Measurements from ENCODE around the gene ALDH5A1. TPM values are rescaled to one million over a fixed set of nuclear protein-coding genes. Genes with fewer than 3 reads are reported as not detected.
A peak's percentile ranks its signal among the peaks of the same experiment; 100 is the strongest.
"Not testable (repeated sequence)": the region's sequence is repeated elsewhere in the genome, so short reads cannot be mapped to it uniquely, and the experiment has no call there.

ALDH5A1 gene
- total and polyA plus RNA-seq, 5 donors from 2014 or later = 4.7 to 14.9 (median 9.8) TPM

- no peak overlapping the region for H3K27ac ChIP-seq (ENCODE audit: insufficient read depth, low read length, poor library complexity, severe bottlenecking)
- H3K36me3 ChIP-seq (ENCODE audit: control insufficient read depth, insufficient read depth, low read length) = peaks cover 7% of the 10 kb centered on the region
- H3K4me3 ChIP-seq (ENCODE audit: low read depth, low read length) = no peak overlapping the region
- H3K4me1 Mint-ChIP-seq = peaks cover 0 to 17% (median 7%) of the 10 kb centered on the region in 4 donors
- H3K9me3 ChIP-seq (ENCODE audit: control insufficient read depth in 2 of 2, low read length in 2 of 2) = no peaks in the 10 kb centered on the region
- ATAC-seq (ENCODE audit: low read depth in 2 of 2) (no peak), DNase-seq (no peak)
- no peaks in the 10 kb centered on the region for H3K27me3 ChIP-seq (ENCODE audit: control insufficient read depth, insufficient read depth, low read length)
- H3K4me1 ChIP-seq (ENCODE audit: control insufficient read depth, insufficient read depth, low read length, poor library complexity, severe bottlenecking) = no peaks in the 10 kb centered on the region
- peak overlapping the region in 1 of 3 donors; percentile 21 for H3K27ac Mint-ChIP-seq
- no peak overlapping the region for H3K4me3 Mint-ChIP-seq
- peaks cover 0 to 2% (median 0%) of the 10 kb centered on the region in 7 donors for H3K9me3 Mint-ChIP-seq
- H3K27me3 Mint-ChIP-seq = no peaks in the 10 kb centered on the region
- peaks cover 42% of the 10 kb centered on the region for H3K36me3 Mint-ChIP-seq
These were observed 7.1 kb downstream of the ALDH5A1 start for GRCh38 chr6:24501914-24502313.

GRCh38 chr6:24504287-24504648, 9.5 kb downstream of the ALDH5A1 start:
- H3K4me1 ChIP-seq (ENCODE audit: control insufficient read depth, insufficient read depth, low read length, poor library complexity, severe bottlenecking) = no peaks in the 10 kb centered on the region
- peaks cover 7% of the 10 kb centered on the region for H3K36me3 ChIP-seq (ENCODE audit: control insufficient read depth, insufficient read depth, low read length)
- no peak for DNase-seq
- H3K4me3 ChIP-seq (ENCODE audit: low read depth, low read length) = no peak overlapping the region
- H3K4me3 Mint-ChIP-seq = no peak overlapping the region
- no peak for ATAC-seq (ENCODE audit: low read depth in 2 of 2)
- H3K4me1 Mint-ChIP-seq = peaks cover 0 to 19% (median under 1%) of the 10 kb centered on the region in 4 donors
- no peaks in the 10 kb centered on the region for H3K27me3 ChIP-seq (ENCODE audit: control insufficient read depth, insufficient read depth, low read length)
- H3K36me3 Mint-ChIP-seq = peaks cover 55% of the 10 kb centered on the region
- H3K9me3 Mint-ChIP-seq = peaks cover 0 to 6% (median 0%) of the 10 kb centered on the region in 7 donors
- H3K27ac ChIP-seq (ENCODE audit: insufficient read depth, low read length, poor library complexity, severe bottlenecking) = no peak overlapping the region
- no peaks in the 10 kb centered on the region for H3K9me3 ChIP-seq (ENCODE audit: control insufficient read depth in 2 of 2, low read length in 2 of 2)
- H3K27ac Mint-ChIP-seq = no peak overlapping the region
- no peaks in the 10 kb centered on the region for H3K27me3 Mint-ChIP-seq

GRCh38 chr6:24504649-24505586, 10.1 kb downstream of the ALDH5A1 start:
- DNase-seq (no peak), ATAC-seq (ENCODE audit: low read depth in 2 of 2) (no peak)
- H3K4me1 Mint-ChIP-seq = peaks cover 0 to 23% (median 3%) of the 10 kb centered on the region in 4 donors
- no peak overlapping the region for H3K4me3 Mint-ChIP-seq
- Histone ChIP-seq H3K4me1 (ENCODE audit: control insufficient read depth, insufficient read depth, low read length, poor library complexity, severe bottlenecking) (no peaks in the 10 kb centered on the region), H3K27ac (ENCODE audit: insufficient read depth, low read length, poor library complexity, severe bottlenecking) (no peak overlapping the region), H3K36me3 (ENCODE audit: control insufficient read depth, insufficient read depth, low read length) (peaks cover 7% of the 10 kb centered on the region), H3K9me3 (ENCODE audit: control insufficient read depth in 2 of 2, low read length in 2 of 2) (no peaks in the 10 kb centered on the region), H3K27me3 (ENCODE audit: control insufficient read depth, insufficient read depth, low read length) (no peaks in the 10 kb centered on the region), H3K4me3 (ENCODE audit: low read depth, low read length) (no peak overlapping the region)
- no peaks in the 10 kb centered on the region for H3K27me3 Mint-ChIP-seq
- peak overlapping the region in 1 of 3 donors; percentile 67 for H3K27ac Mint-ChIP-seq
- H3K36me3 Mint-ChIP-seq = peaks cover 61% of the 10 kb centered on the region
- peaks cover 0 to 6% (median 0%) of the 10 kb centered on the region in 7 donors for H3K9me3 Mint-ChIP-seq

GRCh38 chr6:24506814-24507520, 12.2 kb downstream of the ALDH5A1 start:
- peaks cover 75% of the 10 kb centered on the region for H3K36me3 Mint-ChIP-seq
- ATAC-seq (ENCODE audit: low read depth in 2 of 2) = no peak
- H3K27me3 Mint-ChIP-seq = no peaks in the 10 kb centered on the region
- DNase-seq = no peak
- no peak overlapping the region for H3K27ac ChIP-seq (ENCODE audit: insufficient read depth, low read length, poor library complexity, severe bottlenecking)
- no peak overlapping the region for H3K27ac Mint-ChIP-seq
- no peaks in the 10 kb centered on the region for H3K27me3 ChIP-seq (ENCODE audit: control insufficient read depth, insufficient read depth, low read length)
- peaks cover 0 to 15% (median 5%) of the 10 kb centered on the region in 4 donors for H3K4me1 Mint-ChIP-seq
- H3K4me1 ChIP-seq (ENCODE audit: control insufficient read depth, insufficient read depth, low read length, poor library complexity, severe bottlenecking) = no peaks in the 10 kb centered on the region
- peaks cover 7% of the 10 kb centered on the region for H3K36me3 ChIP-seq (ENCODE audit: control insufficient read depth, insufficient read depth, low read length)
- peaks cover 0 to 6% (median 0%) of the 10 kb centered on the region in 7 donors for H3K9me3 Mint-ChIP-seq
- no peaks in the 10 kb centered on the region for H3K9me3 ChIP-seq (ENCODE audit: control insufficient read depth in 2 of 2, low read length in 2 of 2)
- H3K4me3 ChIP-seq (ENCODE audit: low read depth, low read length) = no peak overlapping the region
- H3K4me3 Mint-ChIP-seq = no peak overlapping the region

- H3K27me3 ChIP-seq (ENCODE audit: control insufficient read depth, insufficient read depth, low read length); H3K27ac Mint-ChIP-seq; ATAC-seq (ENCODE audit: low read depth in 2 of 2); H3K4me1 ChIP-seq (ENCODE audit: control insufficient read depth, insufficient read depth, low read length, poor library complexity, severe bottlenecking); H3K4me3 Mint-ChIP-seq; H3K9me3 ChIP-seq (ENCODE audit: control insufficient read depth in 2 of 2, low read length in 2 of 2); H3K4me3 ChIP-seq (ENCODE audit: low read depth, low read length); H3K9me3 Mint-ChIP-seq; H3K36me3 ChIP-seq (ENCODE audit: control insufficient read depth, insufficient read depth, low read length); H3K27ac ChIP-seq (ENCODE audit: insufficient read depth, low read length, poor library complexity, severe bottlenecking); H3K27me3 Mint-ChIP-seq; DNase-seq: not testable (repeated sequence)
- Mint-ChIP-seq H3K4me1 (peaks cover 2 to 15% (median 5%) of the 10 kb centered on the region in 4 donors), H3K36me3 (peaks cover 63% of the 10 kb centered on the region)
These were observed 17.2 kb downstream of the ALDH5A1 start for GRCh38 chr6:24511976-24512375.

- no peaks in the 10 kb centered on the region for H3K27me3 Mint-ChIP-seq
- H3K27me3 ChIP-seq (ENCODE audit: control insufficient read depth, insufficient read depth, low read length) = no peaks in the 10 kb centered on the region
- no peaks in the 10 kb centered on the region for H3K9me3 ChIP-seq (ENCODE audit: control insufficient read depth in 2 of 2, low read length in 2 of 2)
- H3K4me1 ChIP-seq (ENCODE audit: control insufficient read depth, insufficient read depth, low read length, poor library complexity, severe bottlenecking) = no peaks in the 10 kb centered on the region
- H3K4me3 ChIP-seq (ENCODE audit: low read depth, low read length) = no peak overlapping the region
- peaks cover 0 to 3% (median 0%) of the 10 kb centered on the region in 7 donors for H3K9me3 Mint-ChIP-seq
- DNase-seq = no peak
- H3K36me3 ChIP-seq (ENCODE audit: control insufficient read depth, insufficient read depth, low read length) = peaks cover 12% of the 10 kb centered on the region
- H3K4me3 Mint-ChIP-seq = no peak overlapping the region
- peaks cover 2 to 12% (median 5%) of the 10 kb centered on the region in 4 donors for H3K4me1 Mint-ChIP-seq
- peaks cover 57% of the 10 kb centered on the region for H3K36me3 Mint-ChIP-seq
- no peak for ATAC-seq (ENCODE audit: low read depth in 2 of 2)
- peak overlapping the region in 2 of 3 donors; percentile 3 to 16 for H3K27ac Mint-ChIP-seq
- H3K27ac ChIP-seq (ENCODE audit: insufficient read depth, low read length, poor library complexity, severe bottlenecking) = no peak overlapping the region
These were observed 18.8 kb downstream of the ALDH5A1 start for GRCh38 chr6:24513602-24514001.

GRCh38 chr6:24517659-24518543, 23.1 kb downstream of the ALDH5A1 start:
- DNase-seq (no peak), ATAC-seq (ENCODE audit: low read depth in 2 of 2) (peak; percentile 10 to 37)
- Histone ChIP-seq H3K4me3 (ENCODE audit: low read depth, low read length) (no peak overlapping the region), H3K4me1 (ENCODE audit: control insufficient read depth, insufficient read depth, low read length, poor library complexity, severe bottlenecking) (no peaks in the 10 kb centered on the region), H3K27me3 (ENCODE audit: control insufficient read depth, insufficient read depth, low read length) (no peaks in the 10 kb centered on the region), H3K36me3 (ENCODE audit: control insufficient read depth, insufficient read depth, low read length) (peaks cover 12% of the 10 kb centered on the region), H3K9me3 (ENCODE audit: control insufficient read depth in 2 of 2, low read length in 2 of 2) (no peaks in the 10 kb centered on the region), H3K27ac (ENCODE audit: insufficient read depth, low read length, poor library complexity, severe bottlenecking) (no peak overlapping the region)
- Mint-ChIP-seq H3K36me3 (peaks cover 27% of the 10 kb centered on the region), H3K4me3 (no peak overlapping the region), H3K4me1 (peaks cover 0 to 4% (median 1%) of the 10 kb centered on the region in 4 donors), H3K9me3 (no peaks in the 10 kb centered on the region), H3K27me3 (no peaks in the 10 kb centered on the region), H3K27ac (peak overlapping the region in 1 of 3 donors; percentile 62)

Measured in CD4-positive, CD25-positive, alpha-beta regulatory T cell (primary cell).